H9 (cell line): ENCODE results near the gene MTA2. TPM values are rescaled to one million over a fixed set of nuclear protein-coding genes. Genes with fewer than 3 reads are reported as not detected.

Experiments used
- DNase-seq: peaks from one replicate; pipeline ENCODE4 v3.0.0-alpha.2; 2017
- H2AFZ ChIP-seq: one replicate; pipeline ENCODE4 v1.6.1; 2013; ENCODE audit warnings: mild to moderate bottlenecking, low read length, control low read depth, moderate library complexity
- H2AK5ac ChIP-seq: 2 replicates; pipeline ENCODE4 v1.6.1; 2013; ENCODE audit warnings: low read length, control low read depth, mixed read lengths; ENCODE audit not compliant: insufficient read length
- H2BK120ac ChIP-seq: one replicate; pipeline ENCODE4 v1.6.1; 2013; ENCODE audit warnings: low read depth, mild to moderate bottlenecking, low read length, control low read depth, inconsistent platforms; ENCODE audit not compliant: poor library complexity, severe bottlenecking
- H2BK12ac ChIP-seq: 2 replicates; pipeline ENCODE4 v1.6.1; 2013; ENCODE audit warnings: low read length, control low read depth, mixed read lengths, low read depth; ENCODE audit not compliant: insufficient read length
- H2BK15ac ChIP-seq: 2 replicates; pipeline ENCODE4 v1.6.1; 2013; ENCODE audit warnings: low read depth, low read length, control low read depth
- H2BK20ac ChIP-seq: one replicate; pipeline ENCODE4 v1.6.1; 2013; ENCODE audit warnings: low read depth, mild to moderate bottlenecking, low read length, control low read depth, inconsistent platforms; ENCODE audit not compliant: poor library complexity, severe bottlenecking
- H2BK5ac ChIP-seq: 2 replicates; pipeline ENCODE4 v1.6.1; 2013; ENCODE audit warnings: low read length, control low read depth, mixed read lengths; ENCODE audit not compliant: insufficient read length
- H3K14ac ChIP-seq: 2 replicates; pipeline ENCODE4 v1.6.1; 2013; ENCODE audit warnings: low read length, control low read depth; ENCODE audit not compliant: insufficient read depth
- H3K18ac ChIP-seq: 2 replicates; pipeline ENCODE4 v1.6.1; 2013; ENCODE audit warnings: low read depth, mild to moderate bottlenecking, mixed read lengths, low read length, control low read depth; ENCODE audit not compliant: insufficient read length
- H3K23ac ChIP-seq: 2 replicates; pipeline ENCODE4 v1.6.1; 2013; ENCODE audit warnings: low read length, control low read depth, mixed read lengths, low read depth; ENCODE audit not compliant: insufficient read length
- H3K23me2 ChIP-seq: 2 replicates; pipeline ENCODE4 v1.6.1; 2013; ENCODE audit warnings: low read depth, mild to moderate bottlenecking, mixed read lengths, low read length, control low read depth; ENCODE audit not compliant: insufficient read length, poor library complexity, severe bottlenecking
- H3K27ac ChIP-seq: 2 replicates; pipeline ENCODE4 v1.5.1; 2013; ENCODE audit warnings: low read length, control low read depth, mixed read lengths, low read depth; ENCODE audit not compliant: insufficient read length
- H3K27me3 ChIP-seq: 2 replicates; pipeline ENCODE4 v1.6.1; 2013; ENCODE audit warnings: low read length, control low read depth, inconsistent platforms; ENCODE audit not compliant: insufficient read depth
- H3K4ac ChIP-seq: 2 replicates; pipeline ENCODE4 v1.6.1; 2013; ENCODE audit warnings: low read depth, mild to moderate bottlenecking, control low read depth, inconsistent platforms, low read length, moderate library complexity
- H3K4me1 ChIP-seq: 2 replicates; pipeline ENCODE4 v1.6.1; 2013; ENCODE audit warnings: low read length, control low read depth, inconsistent platforms; ENCODE audit not compliant: insufficient read depth
- H3K4me2 ChIP-seq: 2 replicates; pipeline ENCODE4 v1.6.1; 2013; ENCODE audit warnings: low read length, control low read depth, mixed read lengths; ENCODE audit not compliant: insufficient read length, insufficient read depth
- H3K56ac ChIP-seq: 2 replicates; pipeline ENCODE4 v1.6.1; 2013; ENCODE audit warnings: low read depth, mild to moderate bottlenecking, mixed read lengths, low read length, control low read depth; ENCODE audit not compliant: insufficient read length
- H3K79me1 ChIP-seq: 2 replicates; pipeline ENCODE4 v1.6.1; 2013; ENCODE audit warnings: low read depth, mild to moderate bottlenecking, moderate library complexity, low read length, control low read depth, inconsistent platforms; ENCODE audit not compliant: insufficient read depth, poor library complexity, severe bottlenecking
- H3K79me2 ChIP-seq: 2 replicates; pipeline ENCODE4 v1.6.1; 2013; ENCODE audit warnings: low read length, control low read depth, inconsistent platforms; ENCODE audit not compliant: insufficient read depth
- H3K9ac ChIP-seq: 2 replicates; pipeline ENCODE4 v1.6.1; 2013; ENCODE audit warnings: low read length, control low read depth, mixed read lengths; ENCODE audit not compliant: insufficient read length; ENCODE audit errors: extremely low read depth
- H3K9me3 ChIP-seq: one replicate; pipeline ENCODE4 v1.6.1; 2013; ENCODE audit warnings: low read depth, low read length, inconsistent platforms; ENCODE audit not compliant: control insufficient read depth
- H3T11ph ChIP-seq: one replicate; pipeline ENCODE4 v1.6.1; 2013; ENCODE audit warnings: mild to moderate bottlenecking, low read length, control low read depth, inconsistent platforms
- H4K20me1 ChIP-seq: one replicate; pipeline ENCODE4 v1.6.1; 2013; ENCODE audit not compliant: control insufficient read depth, insufficient read length, insufficient read depth
- H4K5ac ChIP-seq: 2 replicates; pipeline ENCODE4 v1.6.1; 2013; ENCODE audit warnings: low read depth, mild to moderate bottlenecking, mixed read lengths, low read length, control low read depth; ENCODE audit not compliant: insufficient read length
- H4K8ac ChIP-seq: replicated peaks from 2 replicates; pipeline ENCODE4 v1.6.1; 2013; ENCODE audit warnings: low read length, control low read depth, mixed read lengths, low read depth; ENCODE audit not compliant: insufficient read length
- H4K91ac ChIP-seq: 2 replicates; pipeline ENCODE4 v1.6.1; 2013; ENCODE audit warnings: low read depth, mild to moderate bottlenecking, moderate library complexity, mixed read lengths, low read length, control low read depth; ENCODE audit not compliant: insufficient read length
- H3K27ac Mint-ChIP-seq, 3 experiments: 2 replicates in 2 of 3; 3 replicates in 1 of 3; pipeline ENCODE4 v1.8.0; 2020 to 2021; ENCODE audit warnings: mixed read lengths in 3 of 3, mild to moderate bottlenecking in 1 of 3, moderate library complexity in 1 of 3
- H3K27me3 Mint-ChIP-seq: 2 replicates; pipeline ENCODE4 v1.8.0; 2021; ENCODE audit warnings: low read depth, mild to moderate bottlenecking, moderate library complexity, mixed read lengths
- H3K36me3 Mint-ChIP-seq, 3 experiments: 2 replicates in 2 of 3; 3 replicates in 1 of 3; pipeline ENCODE4 v1.8.0; 2020 to 2021; ENCODE audit warnings: low read depth in 3 of 3, mixed read lengths in 3 of 3; ENCODE audit not compliant: insufficient read depth in 1 of 3
- H3K4me1 Mint-ChIP-seq, 2 experiments: 2 replicates each; pipeline ENCODE4 v1.8.0; 2020; ENCODE audit warnings: mixed read lengths in 2 of 2
- H3K4me3 Mint-ChIP-seq, 2 experiments: 2 replicates in 1 of 2; 3 replicates in 1 of 2; pipeline ENCODE4 v1.8.0; 2020 to 2021; ENCODE audit warnings: mild to moderate bottlenecking in 2 of 2, mixed read lengths in 2 of 2, moderate library complexity in 1 of 2
- H3K9me3 Mint-ChIP-seq, 2 experiments: 2 replicates in 1 of 2; 3 replicates in 1 of 2; pipeline ENCODE4 v1.8.0; 2020; ENCODE audit warnings: mild to moderate bottlenecking in 2 of 2, mixed read lengths in 2 of 2, moderate library complexity in 1 of 2
- CTCF ChIP-seq: fragments of 200-600 bp; sonication (generic); conservative IDR thresholded peaks from 3 replicates; pipeline ENCODE4 v1.8.0; 2021; ENCODE audit warnings: antibody characterized with exemption, mild to moderate bottlenecking
- WGBS: extraction: QIAGEN DNeasy Blood & Tissue Kit; methylation state at CpG from one replicate; pipeline ENCODE4 v1.1.7; 2013; ENCODE audit warnings: missing lambda C conversion rate, low lambda C conversion rate, mixed read lengths; ENCODE audit not compliant: insufficient read length; ENCODE audit errors: extremely low coverage; 5-methylcytosine and 5-hydroxymethylcytosine counted together
- total RNA-seq: library from RNA; stranded (reverse); gene quantifications from 2 replicates; pipeline ENCODE4 v1.2.1, GENCODE V29; 2021

The MTA2 gene
- total RNA-seq, 1 experiment from 2014 or later, result 143 TPM

- H3K23me2 ChIP-seq, result peaks cover 5% of the 10 kb centered on the region
- no peak overlapping the region for H2AK5ac ChIP-seq
- H2BK15ac ChIP-seq, result no peak overlapping the region
- WGBS, result no CpG with 5 or more reads among the region's 13 CpGs
- H3K27ac ChIP-seq, result no peak overlapping the region
- DNase-seq, result peak; percentile 85
- H4K8ac ChIP-seq, result no peak overlapping the region
- H2BK5ac ChIP-seq, result no peak overlapping the region
- Mint-ChIP-seq H3K9me3 (no peaks in the 10 kb centered on the region), H3K36me3 (peaks cover 40 to 66% (median 65%) of the 10 kb centered on the region in 3 experiments), H3K4me1 (peaks cover 21 to 26% of the 10 kb centered on the region in 2 experiments), H3K27me3 (no peaks in the 10 kb centered on the region), H3K4me3 (peak overlapping the region; percentile 35 to 66), H3K27ac (peak overlapping the region; percentile 72 to 92 (median 83); a peak in 6 of 7 replicates)
- no peaks in the 10 kb centered on the region for H3K79me1 ChIP-seq
- H3K14ac ChIP-seq, result no peak overlapping the region
- H4K91ac ChIP-seq, result no peak overlapping the region
- no peak overlapping the region for H3K18ac ChIP-seq
- H4K5ac ChIP-seq, result no peak overlapping the region
- no peak overlapping the region for H3K56ac ChIP-seq
- no peak overlapping the region for H3K23ac ChIP-seq
- H3K4ac ChIP-seq, result no peak overlapping the region
- H2BK20ac ChIP-seq, result no peak overlapping the region
- no peaks in the 10 kb centered on the region for H4K20me1 ChIP-seq
- no peak overlapping the region for H2BK12ac ChIP-seq
- TF ChIP-seq CTCF, result peak; percentile 83
- no peak overlapping the region for H2BK120ac ChIP-seq
- no peak overlapping the region for H3T11ph ChIP-seq
- no peaks in the 10 kb centered on the region for H3K9me3 ChIP-seq
- H3K4me2 ChIP-seq, result no peak overlapping the region
- H3K79me2 ChIP-seq, result no peaks in the 10 kb centered on the region
- no peak overlapping the region for H2AFZ ChIP-seq
- H3K27me3 ChIP-seq, result no peaks in the 10 kb centered on the region
- H3K4me1 ChIP-seq, result no peaks in the 10 kb centered on the region; the same call in 1 of the 2 replicates
- no peak overlapping the region for H3K9ac ChIP-seq
These were observed 8.1 kb downstream of the MTA2 start for GRCh38 chr11:62593434-62594044.
